Gastroesophageal sphincter (tissue), 4 donors: ENCODE measurements around the gene ISG15. TPM values are rescaled to one million over a fixed set of nuclear protein-coding genes. Genes with fewer than 3 reads are reported as not detected.

Source experiments
- ATAC-seq: fragments of 150-250 bp; one replicate; pipeline ENCODE4 v1.9.1; 2016; ENCODE audit warnings: mild to moderate bottlenecking, moderate library complexity
- H3K27ac ChIP-seq, 4 donors: fragments of 200-600 bp; sonication (generic) in 3 of 4; 1 replicate in 3 of 4; 2 replicates in 1 of 4; pipeline ENCODE4 v1.5.1; 2016 to 2019
- H3K27me3 ChIP-seq: fragments of 200-600 bp; sonication (generic); one replicate; pipeline ENCODE4 v1.5.1; 2019
- H3K36me3 ChIP-seq, 2 donors: fragments of 200-600 bp; sonication (generic); one replicate each; pipeline ENCODE4 v1.5.1; 2019; ENCODE audit warnings: control low read depth in 1 of 2
- H3K4me1 ChIP-seq, 3 donors: fragments of 200-600 bp; sonication (generic); 1 replicate in 2 of 3; 2 replicates in 1 of 3; pipeline ENCODE4 v1.5.1; 2016 to 2019; ENCODE audit warnings: control low read depth in 2 of 3
- H3K4me3 ChIP-seq, 2 donors: fragments of 200-600 bp; sonication (generic); one replicate each; pipeline ENCODE4 v1.5.1; 2019; ENCODE audit warnings: mild to moderate bottlenecking in 1 of 2, moderate library complexity in 1 of 2
- H3K9me3 ChIP-seq, 3 donors: fragments of 200-600 bp; sonication (generic); one replicate each; pipeline ENCODE4 v1.5.1; 2017 to 2019; ENCODE audit warnings: control low read depth in 2 of 3
- EP300 ChIP-seq: sonication (generic); formaldehyde crosslinking; IDR thresholded peaks from one replicate; pipeline ENCODE4 v1.6.1; 2017; ENCODE audit warnings: antibody characterized with exemption, mild to moderate bottlenecking
- POLR2A ChIP-seq, 2 donors: fragments of 450-650 bp; IDR thresholded peaks; one replicate each; pipeline ENCODE4 v1.6.1; 2017; ENCODE audit warnings: antibody characterized with exemption in 2 of 2, mild to moderate bottlenecking in 2 of 2, moderate library complexity in 1 of 2
- POLR2AphosphoS5 ChIP-seq: sonication (generic); formaldehyde crosslinking; IDR thresholded peaks from one replicate; pipeline ENCODE4 v1.6.1; 2017; ENCODE audit warnings: antibody characterized with exemption
- WGBS, 2 donors: methylation state at CpG; one replicate each; pipeline ENCODE4 v1.1.5; 2018; ENCODE audit warnings: low coverage in 1 of 2; 5-methylcytosine and 5-hydroxymethylcytosine counted together
- total RNA-seq, 4 donors: library from RNA; depleted of rRNA; stranded (reverse); fragments of >200 nt; gene quantifications; one replicate each; pipeline ENCODE4 v1.1.0, GENCODE V29; 2016
- TF ChIP-seq, protein P1 (sequence below), 4 experiments: fragments of 200-600 bp in 2 of 4; fragments of 450-650 bp in 2 of 4; sonication (generic) in 1 of 4; IDR thresholded peaks; one replicate each; pipeline ENCODE4 v1.5.1; 2017 to 2019; ENCODE audit warnings: antibody characterized with exemption in 4 of 4, mild to moderate bottlenecking in 2 of 4, moderate library complexity in 2 of 4

The ISG15 gene
- total RNA-seq, 4 donors from 2014 or later, result 26.9 to 56.2 (median 45.9) TPM

DNA sequence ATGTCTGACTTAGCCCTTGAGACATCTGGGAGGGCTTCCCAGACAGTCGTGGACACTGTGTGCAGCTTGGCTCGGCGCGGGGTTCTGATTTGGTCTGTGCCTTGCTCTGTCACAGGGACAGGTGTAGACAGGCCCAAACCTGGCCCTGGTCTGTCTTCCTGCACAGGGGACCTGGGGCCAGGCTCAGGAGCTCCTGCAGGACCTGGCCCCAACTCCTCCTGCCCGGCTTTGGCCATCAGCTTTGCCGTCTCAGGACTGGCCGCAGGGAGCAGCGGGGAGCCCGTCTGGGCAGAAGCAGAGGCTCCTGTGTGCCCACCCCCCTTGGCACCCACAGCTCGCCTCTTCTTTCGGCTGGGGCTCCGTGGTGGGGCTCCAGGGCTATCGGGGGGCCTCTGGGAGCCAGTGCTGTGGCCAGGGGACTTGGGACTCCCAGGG is 33.1 kb upstream of the ISG15 start:
- peaks cover 74% of the 10 kb centered on the region for H3K27me3 ChIP-seq
- H3K4me3 ChIP-seq, result no peak overlapping the region
- H3K4me1 ChIP-seq, result peaks cover 0 to 22% (median 7%) of the 10 kb centered on the region in 3 donors
- H3K9me3 ChIP-seq, result no peaks in the 10 kb centered on the region
- H3K27ac ChIP-seq, result no peak overlapping the region
- no peak for ATAC-seq
- no peaks in the 10 kb centered on the region for H3K36me3 ChIP-seq
- TF ChIP-seq, protein P1, sequence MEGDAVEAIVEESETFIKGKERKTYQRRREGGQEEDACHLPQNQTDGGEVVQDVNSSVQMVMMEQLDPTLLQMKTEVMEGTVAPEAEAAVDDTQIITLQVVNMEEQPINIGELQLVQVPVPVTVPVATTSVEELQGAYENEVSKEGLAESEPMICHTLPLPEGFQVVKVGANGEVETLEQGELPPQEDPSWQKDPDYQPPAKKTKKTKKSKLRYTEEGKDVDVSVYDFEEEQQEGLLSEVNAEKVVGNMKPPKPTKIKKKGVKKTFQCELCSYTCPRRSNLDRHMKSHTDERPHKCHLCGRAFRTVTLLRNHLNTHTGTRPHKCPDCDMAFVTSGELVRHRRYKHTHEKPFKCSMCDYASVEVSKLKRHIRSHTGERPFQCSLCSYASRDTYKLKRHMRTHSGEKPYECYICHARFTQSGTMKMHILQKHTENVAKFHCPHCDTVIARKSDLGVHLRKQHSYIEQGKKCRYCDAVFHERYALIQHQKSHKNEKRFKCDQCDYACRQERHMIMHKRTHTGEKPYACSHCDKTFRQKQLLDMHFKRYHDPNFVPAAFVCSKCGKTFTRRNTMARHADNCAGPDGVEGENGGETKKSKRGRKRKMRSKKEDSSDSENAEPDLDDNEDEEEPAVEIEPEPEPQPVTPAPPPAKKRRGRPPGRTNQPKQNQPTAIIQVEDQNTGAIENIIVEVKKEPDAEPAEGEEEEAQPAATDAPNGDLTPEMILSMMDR (IDR thresholded peaks at IDR 0.05), result no peak
- TF ChIP-seq POLR2A (IDR thresholded peaks at IDR 0.05) (no peak), POLR2AphosphoS5 (no peak), EP300 (no peak)
- 65% methylated on average over 4 of the region's 13 CpGs; no CpG with 5 or more reads in 1 of the 2 donors for WGBS, 2 donors

DNA sequence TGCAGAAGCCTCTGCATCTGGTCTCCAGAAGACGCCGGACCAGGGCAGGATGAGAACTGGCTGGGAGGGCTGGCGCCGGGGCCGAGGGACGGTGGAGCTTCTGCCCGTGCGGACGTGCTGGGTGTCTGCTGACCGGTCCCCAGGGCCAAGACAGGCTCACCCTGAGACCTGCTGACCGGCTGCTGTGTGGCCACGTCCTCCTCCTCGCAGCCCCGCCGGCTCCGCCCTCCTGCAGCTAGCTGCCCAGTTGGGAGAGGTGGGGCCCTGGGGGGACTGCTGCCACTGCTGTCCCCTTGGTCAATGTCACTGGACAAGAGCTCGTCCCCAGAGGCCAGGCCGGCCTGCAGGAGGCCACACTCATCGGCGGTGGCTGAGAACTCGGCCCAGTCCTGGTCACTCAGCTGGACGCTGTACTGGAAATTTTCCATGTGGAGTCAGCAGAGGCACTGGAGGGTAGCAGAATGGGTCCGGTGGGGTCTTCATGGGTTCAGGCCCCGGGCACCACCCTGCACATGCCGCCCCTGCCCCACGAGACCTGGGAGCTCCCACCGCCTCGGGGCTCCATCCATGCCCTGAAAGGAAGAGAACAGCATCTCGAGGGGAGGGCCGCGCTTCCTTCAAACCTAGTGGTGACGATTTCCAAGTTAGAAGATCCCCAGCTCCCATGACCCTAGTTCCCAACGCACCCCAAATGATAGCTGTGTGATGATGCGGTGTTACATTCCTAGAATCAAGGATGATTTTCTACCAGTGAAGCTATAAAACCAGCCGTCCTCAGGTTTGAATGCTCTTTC is 32.5 kb upstream of the ISG15 start:
- WGBS, 2 donors, result 77% methylated on average over 8 of the region's 35 CpGs; no CpG with 5 or more reads in 1 of the 2 donors
- Histone ChIP-seq H3K27me3 (peaks cover 74% of the 10 kb centered on the region), H3K4me1 (peaks cover 0 to 15% (median 7%) of the 10 kb centered on the region in 3 donors), H3K36me3 (no peaks in the 10 kb centered on the region), H3K9me3 (no peaks in the 10 kb centered on the region), H3K27ac (no peak overlapping the region), H3K4me3 (no peak overlapping the region)
- TF ChIP-seq POLR2A (IDR thresholded peaks at IDR 0.05) (no peak), POLR2AphosphoS5 (no peak), EP300 (no peak)
- TF ChIP-seq, protein P1 (IDR thresholded peaks at IDR 0.05), result no peak
- no peak for ATAC-seq

DNA sequence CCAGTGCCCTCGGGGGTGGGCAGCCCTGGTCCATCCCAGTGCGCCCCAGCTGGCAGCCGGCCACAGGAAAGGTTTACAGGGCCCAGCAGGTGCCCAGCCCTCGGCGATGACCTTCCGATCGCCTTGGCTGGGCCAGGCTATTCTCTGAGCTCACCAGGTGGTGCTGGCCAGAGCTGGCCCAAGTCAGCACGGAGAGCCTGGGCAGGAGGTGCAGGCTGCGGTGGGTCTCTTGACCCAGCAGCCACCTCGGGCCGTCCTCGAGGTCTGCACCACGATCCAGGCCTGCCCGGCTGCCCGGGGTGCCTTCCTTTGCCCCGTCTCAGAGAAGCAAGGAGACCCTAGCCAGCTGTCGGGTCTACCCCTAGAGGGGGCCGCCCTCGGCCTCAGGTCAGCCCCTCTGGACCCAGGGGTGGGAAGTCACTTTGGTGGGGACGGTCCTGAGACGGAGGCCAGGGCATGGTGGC is 31.8 kb upstream of the ISG15 start:
- H3K27ac ChIP-seq, result no peak overlapping the region
- H3K4me1 ChIP-seq, result peaks cover 0 to 8% (median 3%) of the 10 kb centered on the region in 3 donors
- H3K36me3 ChIP-seq, result no peaks in the 10 kb centered on the region
- no CpG with 5 or more reads among the region's 21 CpGs for WGBS, 2 donors
- ATAC-seq, result no peak
- no peaks in the 10 kb centered on the region for H3K9me3 ChIP-seq
- peaks cover 69% of the 10 kb centered on the region for H3K27me3 ChIP-seq
- no peak overlapping the region for H3K4me3 ChIP-seq
- TF ChIP-seq EP300, result no peak
- TF ChIP-seq POLR2A (IDR thresholded peaks at IDR 0.05), result no peak
- no peak for TF ChIP-seq POLR2AphosphoS5
- TF ChIP-seq, protein P1 (IDR thresholded peaks at IDR 0.05), result no peak

DNA sequence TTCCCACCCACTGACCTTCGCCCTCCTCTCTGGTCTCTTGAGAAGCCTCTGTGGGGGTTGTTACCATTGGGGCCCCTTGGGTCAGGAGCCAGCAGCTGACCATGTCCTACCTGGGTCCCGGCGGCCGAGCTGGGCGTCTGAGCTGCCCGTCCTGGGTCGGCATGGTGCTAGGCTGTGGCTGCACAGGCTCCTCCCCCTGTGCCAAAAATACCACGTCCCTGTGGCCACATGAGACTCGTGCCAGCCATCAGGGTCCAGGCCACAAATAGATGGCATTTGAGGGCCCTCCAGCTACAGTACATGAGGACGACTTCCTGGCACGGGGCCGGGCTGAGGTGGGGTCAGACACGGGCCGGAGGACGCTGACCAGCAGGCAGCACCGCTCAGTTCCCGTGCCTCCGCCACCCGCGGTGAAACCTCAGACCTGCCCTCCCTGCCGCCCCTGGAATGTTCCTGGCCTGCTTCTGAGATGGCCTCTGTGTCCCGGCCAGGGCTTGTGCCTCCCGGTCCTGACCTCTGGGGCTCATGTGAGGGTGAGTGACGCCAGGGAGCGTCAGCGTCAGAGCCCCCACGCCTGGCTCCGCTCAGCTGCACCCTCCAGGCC is 31.2 kb upstream of the ISG15 start, which contains the start of gene PERM1:
PERM1 (minus strand) TSS at position 139 of the 604 bp plus-strand sequence. CDS start 1,064 bp downstream, outside the sequence.
- Histone ChIP-seq H3K9me3 (no peaks in the 10 kb centered on the region), H3K4me1 (peaks cover 0 to 8% (median 3%) of the 10 kb centered on the region in 3 donors), H3K27ac (no peak within 1 kb of the TSS), H3K4me3 (no peak within 1 kb of the TSS), H3K27me3 (peaks cover 69% of the 10 kb centered on the region), H3K36me3 (no peaks in the 10 kb centered on the region)
- no peak for TF ChIP-seq EP300
- ATAC-seq, result no peak
- WGBS, 2 donors, result 90% methylated on average over 2 of the region's 28 CpGs; no CpG with 5 or more reads in 1 of the 2 donors

DNA sequence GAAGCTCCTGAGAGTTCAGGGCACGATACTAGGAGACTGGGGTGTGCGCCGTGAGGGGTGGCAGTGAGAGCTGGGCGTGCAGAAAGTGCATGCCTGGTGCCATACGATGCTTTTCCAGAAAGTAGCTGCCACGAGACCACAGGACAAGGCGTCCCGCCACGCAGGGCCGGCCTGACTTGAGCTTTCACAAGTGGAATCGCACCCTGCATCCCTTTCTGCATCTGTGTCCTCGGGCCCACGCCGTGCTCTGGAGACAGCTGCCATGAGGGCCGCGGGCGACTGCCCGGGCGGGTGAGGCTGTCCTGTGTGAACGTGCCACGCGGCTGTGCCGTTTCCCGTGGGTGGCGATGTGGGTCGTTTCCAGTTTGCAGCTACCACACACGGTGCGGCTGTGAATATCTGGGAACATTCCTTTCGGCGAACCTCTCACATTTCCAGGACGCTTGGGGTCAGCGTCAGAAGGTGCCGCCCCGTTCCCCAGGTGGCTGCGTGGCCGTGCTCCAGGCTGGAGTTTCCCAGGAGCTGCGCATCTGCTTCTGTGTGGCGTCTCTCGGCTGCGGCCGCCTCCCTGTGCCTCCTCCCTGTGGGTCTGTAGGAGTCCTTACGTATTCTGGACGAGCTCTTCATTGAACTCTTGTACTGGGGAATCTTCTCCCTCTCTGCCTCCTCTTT is 30.4 kb upstream of the ISG15 start:
- WGBS, 2 donors, result 74 to 89% methylated on average over 7 to 9 of the region's 43 CpGs
- peaks cover 69% of the 10 kb centered on the region for H3K27me3 ChIP-seq

More for the DNA sequence above, 30.4 kb upstream of the ISG15 start:
- no peaks in the 10 kb centered on the region for H3K36me3 ChIP-seq
- TF ChIP-seq POLR2AphosphoS5 (no peak), EP300 (no peak), POLR2A (IDR thresholded peaks at IDR 0.05) (no peak)
- TF ChIP-seq, protein P1 (IDR thresholded peaks at IDR 0.05), result no peak
- H3K4me1 ChIP-seq, result peaks cover 0 to 8% (median 3%) of the 10 kb centered on the region in 3 donors
- ATAC-seq, result no peak
- H3K9me3 ChIP-seq, result no peaks in the 10 kb centered on the region
- H3K27ac ChIP-seq, result no peak overlapping the region
- H3K4me3 ChIP-seq, result no peak overlapping the region
